HG02885 (cell line): Measurements from ENCODE around the gene PSMD7.
"Not testable (repeated sequence)": the region's sequence is repeated elsewhere in the genome, so short reads cannot be mapped to it uniquely, and the experiment has no call there.

Source experiments
- ATAC-seq: cut with Tn5 transposase; IDR thresholded peaks from one replicate; pipeline ENCODE4 v1.9.1; 2021; ENCODE audit warnings: mild to moderate bottlenecking; ENCODE audit not compliant: unreplicated experiment, poor library complexity

PSMD7 gene

GRCh38 chr16:74291577-74292208 lies 4.9 kb upstream of the PSMD7 start:
- ATAC-seq = no peak

DNA sequence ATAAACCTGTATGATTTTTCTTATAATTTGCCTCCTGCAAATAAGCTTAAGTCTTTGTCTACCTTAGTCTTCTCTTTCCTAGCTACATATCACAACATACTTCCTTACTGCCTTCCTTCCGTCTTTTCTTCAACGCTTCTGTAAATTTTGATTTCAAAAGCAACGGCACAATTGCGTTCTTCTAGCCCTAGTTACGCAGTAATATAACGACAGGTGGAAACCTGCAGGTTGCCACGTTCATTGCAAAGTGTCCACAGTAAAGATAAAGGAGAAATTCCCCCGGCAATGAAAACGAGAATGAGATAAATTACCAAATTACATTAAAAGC lies 546 bp upstream of the PSMD7 start:
- ATAC-seq = peak; percentile 19

DNA sequence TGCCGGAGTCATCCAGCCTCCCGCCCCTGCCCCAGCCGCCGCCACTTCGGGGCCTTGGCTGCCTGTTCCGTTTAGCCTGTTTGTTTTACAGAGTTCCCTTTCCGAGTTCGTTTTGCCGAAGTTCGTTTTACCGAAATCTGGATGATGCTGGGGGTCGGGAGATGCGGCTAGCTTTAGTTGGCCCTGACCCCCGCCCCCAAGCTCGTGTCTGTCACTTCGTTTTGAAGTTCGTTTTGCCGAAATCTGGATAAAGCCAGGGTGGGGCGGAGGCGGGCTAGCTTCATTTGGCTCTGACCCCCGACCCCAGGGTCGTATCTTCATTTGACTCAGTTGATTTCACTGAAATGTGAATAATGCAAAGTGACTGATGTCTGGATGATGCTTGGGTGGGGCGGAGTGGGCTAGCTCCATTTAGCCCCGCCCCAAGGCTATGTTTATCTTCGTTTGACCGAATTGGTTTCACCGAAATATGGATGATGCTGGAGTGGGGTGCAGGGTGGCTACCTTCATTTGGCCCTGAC lies 591 bp downstream of the PSMD7 start:
- ATAC-seq = peak; percentile 34

GRCh38 chr16:74298104-74298503 lies 1.5 kb downstream of the PSMD7 start:
- no peak for ATAC-seq

DNA sequence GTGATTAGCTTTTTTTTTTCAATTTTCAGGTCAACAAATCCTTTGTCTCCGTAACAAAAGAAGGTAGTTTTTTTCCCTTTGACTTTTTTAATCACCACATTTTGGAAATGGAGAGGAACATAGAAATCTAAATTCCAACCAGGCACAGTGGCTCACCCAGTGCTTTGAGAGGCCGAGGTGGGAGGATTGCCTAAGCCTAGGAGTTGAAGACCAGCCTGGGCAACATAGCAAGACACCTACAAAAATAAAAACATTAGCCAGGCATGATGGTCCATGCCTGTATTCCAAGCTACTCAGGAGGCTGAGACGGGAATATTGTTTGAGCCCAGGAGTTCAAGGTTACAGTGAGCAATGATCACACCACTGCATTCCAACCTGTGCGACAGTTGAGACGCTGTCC lies 5.7 kb downstream of the PSMD7 start:
- no peak for ATAC-seq

DNA sequence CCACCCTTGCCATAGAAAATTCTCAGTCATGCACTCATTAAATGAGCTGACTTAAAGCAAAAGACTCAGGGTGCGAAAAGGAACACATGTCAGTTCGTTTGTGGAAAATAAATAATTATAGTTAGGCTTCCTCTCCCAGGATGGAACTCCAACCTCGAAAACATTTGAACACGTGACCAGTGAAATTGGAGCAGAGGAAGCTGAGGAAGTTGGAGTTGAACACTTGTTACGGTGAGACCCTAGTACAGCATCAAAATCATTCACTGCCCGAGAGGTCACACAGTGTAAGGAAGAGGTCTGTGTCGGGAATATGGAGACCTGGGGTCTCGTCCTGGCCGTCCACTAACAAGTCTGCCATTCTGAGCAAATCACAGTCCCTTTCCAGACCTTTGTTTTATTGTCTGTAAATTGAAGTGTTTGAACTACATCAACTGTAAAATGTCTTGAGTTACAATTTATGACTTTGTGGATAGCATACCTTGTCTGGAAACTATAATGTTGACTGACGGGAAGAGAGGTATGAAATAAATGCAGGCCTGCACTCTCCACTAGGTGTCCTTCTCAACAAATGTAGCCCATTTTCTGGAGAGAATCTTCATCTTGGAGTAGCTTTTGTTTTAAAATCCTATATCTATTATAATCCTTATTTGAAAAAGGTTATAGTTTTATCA lies 7.7 kb downstream of the PSMD7 start:
- ATAC-seq = no peak

DNA sequence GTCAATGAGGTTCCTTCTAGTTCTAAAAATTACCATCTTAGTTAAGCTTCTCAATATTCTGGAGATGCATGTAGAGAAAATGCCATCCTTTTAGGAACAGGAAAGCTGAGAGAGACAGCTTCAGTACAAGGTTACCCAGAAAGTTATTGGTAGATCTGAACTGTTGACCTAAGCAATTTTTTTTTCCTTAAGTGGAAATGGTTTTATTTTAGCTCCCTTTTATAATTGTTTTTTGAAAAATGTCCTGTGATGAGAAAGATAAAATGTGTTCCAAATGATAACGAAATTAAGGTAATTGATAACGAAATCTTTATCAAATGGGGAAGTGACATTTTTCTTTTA lies 8.2 kb downstream of the PSMD7 start:
- no peak for ATAC-seq

DNA sequence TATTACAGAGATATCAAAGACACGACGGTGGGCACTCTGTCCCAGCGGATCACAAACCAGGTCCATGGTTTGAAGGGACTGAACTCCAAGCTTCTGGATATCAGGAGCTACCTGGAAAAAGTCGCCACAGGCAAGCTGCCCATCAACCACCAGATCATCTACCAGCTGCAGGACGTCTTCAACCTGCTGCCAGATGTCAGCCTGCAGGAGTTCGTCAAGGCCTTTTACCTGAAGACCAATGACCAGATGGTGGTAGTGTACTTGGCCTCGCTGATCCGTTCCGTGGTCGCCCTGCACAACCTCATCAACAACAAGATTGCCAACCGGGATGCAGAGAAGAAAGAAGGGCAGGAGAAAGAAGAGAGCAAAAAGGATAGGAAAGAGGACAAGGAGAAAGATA lies 8.7 kb downstream of the PSMD7 start:
- ATAC-seq = no peak

GRCh38 chr16:74305978-74306784 lies 9.6 kb downstream of the PSMD7 start:
- ATAC-seq = no peak

GRCh38 chr16:74307383-74307782 lies 10.8 kb downstream of the PSMD7 start:
- ATAC-seq = no peak

DNA sequence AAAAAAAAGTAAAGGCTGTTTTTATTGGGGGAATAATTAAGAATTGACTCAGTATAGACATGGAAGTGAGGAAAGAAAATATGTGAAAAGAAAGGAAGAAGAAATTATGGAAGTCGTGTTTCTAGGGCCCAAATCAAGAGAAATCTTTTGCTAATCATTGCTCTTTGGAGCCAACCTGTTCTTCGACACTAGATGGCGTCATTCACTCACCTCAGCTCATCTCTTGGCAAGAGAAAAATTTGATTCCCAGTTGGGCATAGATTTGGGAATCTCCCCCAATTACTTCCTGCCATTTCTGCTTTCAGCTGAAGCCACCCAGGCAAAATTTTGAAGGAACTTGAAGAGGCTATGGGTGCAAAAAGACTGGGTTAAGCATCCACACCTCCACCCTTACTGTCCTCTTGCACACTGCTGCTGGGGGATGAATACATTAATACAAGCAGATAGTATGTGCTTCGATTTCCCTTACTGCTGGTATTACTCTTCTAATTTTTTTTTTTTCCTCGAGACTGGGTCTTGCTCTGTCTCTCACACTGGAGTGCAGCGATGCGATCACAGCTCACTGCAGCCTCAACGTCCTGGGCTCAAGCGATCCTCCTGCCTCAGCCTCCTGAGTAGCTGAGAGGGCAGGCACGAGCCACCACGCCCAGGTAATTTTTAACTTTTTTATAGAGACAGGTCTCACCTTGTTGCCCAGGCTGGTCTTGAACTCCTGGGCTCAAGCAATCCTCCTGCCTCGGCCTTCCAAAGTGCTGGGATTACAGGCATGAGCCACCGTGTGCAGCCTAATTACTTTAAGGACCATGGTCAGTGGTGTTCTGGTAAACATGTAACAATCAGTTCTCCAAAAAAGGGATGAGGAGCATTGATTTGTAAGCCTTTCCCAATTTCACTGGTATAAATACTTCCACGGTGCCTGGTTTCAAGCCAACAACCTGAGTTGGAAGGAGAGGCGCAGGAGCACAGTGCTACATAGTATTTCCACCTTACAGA lies 13.5 kb downstream of the PSMD7 start:
- no peak for ATAC-seq

DNA sequence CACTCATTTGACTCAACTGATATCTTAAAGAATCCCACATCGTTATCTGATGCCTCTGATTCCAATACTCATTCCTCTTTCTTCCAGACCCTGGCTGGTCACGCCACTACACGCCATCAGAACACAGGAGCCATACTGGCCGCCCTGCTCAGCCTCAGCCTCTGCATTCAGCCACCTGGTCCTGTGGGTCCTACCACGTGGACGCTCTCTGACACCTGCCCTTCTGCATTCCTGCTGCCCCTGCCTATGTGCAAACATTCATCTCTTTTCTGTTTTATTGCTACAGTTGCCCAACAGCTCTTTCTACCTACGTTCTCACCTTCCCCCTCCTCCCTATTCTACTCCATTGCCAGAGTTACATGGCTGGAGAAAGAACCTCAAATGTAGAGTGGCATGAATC lies 18.4 kb downstream of the PSMD7 start:
- no peak for ATAC-seq

DNA sequence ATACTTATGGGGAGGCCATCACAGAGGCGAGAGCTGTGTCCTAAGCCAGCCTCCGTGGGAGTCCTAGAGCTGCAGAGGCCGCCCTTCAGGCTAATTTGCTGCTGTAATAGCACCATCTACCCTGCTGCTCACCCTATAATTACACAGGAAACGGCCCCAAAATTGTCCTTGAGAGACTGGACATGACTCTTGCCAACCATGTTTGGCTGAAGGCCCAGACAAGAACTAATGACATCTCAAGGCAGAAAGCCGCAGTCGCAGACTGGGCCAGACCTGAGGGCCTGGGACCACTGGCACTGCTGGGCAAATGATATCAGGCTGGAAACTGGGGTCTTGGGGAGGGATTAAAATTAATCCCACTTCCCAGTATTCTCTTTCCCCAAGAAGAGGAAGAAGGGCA lies 24.1 kb downstream of the PSMD7 start:
- ATAC-seq = no peak

DNA sequence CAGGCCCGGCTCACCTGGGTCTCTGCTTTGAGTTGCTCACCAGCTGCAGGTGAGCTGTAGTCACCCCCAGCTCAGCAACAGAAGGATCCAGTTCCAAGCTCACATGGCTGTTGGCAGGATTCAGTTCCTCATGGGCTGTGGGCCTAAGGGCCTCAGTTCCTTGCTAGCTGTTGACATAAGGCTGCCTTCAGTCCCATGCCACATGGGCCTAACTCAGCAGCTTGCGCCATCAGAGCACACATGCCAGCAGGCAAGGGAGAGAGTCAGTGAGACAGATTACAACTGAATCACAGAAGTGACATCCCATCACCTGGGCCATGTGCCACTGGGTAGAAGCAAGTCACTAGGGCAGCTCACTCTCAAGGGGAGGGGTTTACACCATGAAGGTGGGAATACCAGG lies 24.7 kb downstream of the PSMD7 start:
- ATAC-seq = no peak

DNA sequence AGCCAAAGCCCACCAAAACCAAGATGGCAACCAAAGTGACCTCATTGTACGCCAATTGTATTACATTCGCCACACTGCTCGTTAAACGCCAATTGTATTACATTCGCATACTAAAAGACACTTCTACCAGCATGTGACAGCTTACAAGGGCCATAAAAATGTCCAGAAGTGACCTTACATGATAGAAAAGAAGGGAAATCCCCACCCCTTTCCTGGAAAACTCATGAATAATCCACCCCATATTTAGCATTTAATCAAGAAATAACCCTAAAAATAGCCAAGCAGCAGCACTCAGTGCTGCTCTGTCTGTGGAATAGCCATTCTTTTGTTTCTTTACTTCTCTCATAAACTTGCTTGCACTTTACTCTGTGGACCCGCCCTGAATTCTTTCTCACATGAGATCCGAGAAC lies 25.7 kb downstream of the PSMD7 start:
- no peak for ATAC-seq

DNA sequence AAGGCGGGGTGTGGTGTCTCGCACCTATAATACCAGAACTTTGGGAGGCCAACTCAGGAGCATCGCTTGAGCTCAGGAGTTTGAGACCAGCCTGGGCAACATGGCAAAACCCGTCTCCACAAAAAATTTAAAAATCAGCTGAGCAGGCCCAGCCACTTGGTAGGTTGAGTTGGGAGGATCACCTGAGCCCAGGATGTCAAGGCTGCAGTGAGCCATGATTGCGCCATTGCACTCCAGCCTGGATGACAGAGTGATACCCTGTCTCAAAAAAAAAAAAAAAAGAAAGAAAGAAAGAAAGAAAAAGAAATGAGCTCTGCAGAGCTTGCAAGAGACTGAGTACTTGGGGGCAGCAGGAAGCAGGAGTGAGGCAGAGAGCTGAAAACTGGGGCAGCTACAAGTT lies 28.2 kb downstream of the PSMD7 start:
- ATAC-seq = not testable (repeated sequence)

DNA sequence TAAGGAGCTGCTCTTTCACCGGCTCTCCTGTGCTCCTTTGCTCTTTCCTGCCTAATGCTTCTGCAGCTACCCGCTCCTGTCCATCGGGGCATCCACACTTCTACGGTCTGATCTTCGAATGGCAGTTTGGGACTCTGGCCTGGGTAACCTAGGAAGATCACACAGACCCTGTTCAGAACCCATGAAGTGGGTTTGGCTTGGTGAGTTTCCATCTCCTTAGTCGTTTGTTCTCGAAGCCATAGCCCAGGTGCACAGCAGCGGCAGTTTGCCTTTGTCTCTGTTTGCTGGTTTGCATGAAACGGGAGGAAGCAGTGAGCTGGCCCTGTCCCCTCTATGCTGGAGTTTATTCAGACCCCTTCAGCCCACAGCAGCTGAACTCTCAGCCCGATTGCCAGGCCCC lies 29.0 kb downstream of the PSMD7 start:
- no peak for ATAC-seq

DNA sequence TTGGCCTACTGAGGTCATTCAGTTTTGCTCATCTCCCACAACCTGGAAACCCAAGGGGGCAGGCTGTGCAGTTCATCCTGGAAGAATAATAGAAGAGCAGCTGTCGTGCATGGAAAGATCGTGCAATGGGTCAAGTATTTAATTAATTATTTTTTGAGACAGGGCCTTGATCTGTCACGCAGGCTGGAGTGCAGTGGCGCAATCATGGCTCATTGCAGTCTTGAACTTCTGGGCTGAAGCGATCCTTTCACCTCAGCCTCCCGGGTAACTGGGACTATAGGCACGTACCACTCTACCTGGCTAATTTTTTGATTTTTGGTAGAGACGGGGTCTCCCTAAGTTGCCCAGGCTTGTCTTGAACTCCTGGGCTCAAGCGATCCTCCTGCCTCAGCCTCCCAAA lies 31.7 kb downstream of the PSMD7 start:
- ATAC-seq = not testable (repeated sequence)

GRCh38 chr16:74332469-74332868 lies 35.9 kb downstream of the PSMD7 start:
- ATAC-seq = not testable (repeated sequence)

DNA sequence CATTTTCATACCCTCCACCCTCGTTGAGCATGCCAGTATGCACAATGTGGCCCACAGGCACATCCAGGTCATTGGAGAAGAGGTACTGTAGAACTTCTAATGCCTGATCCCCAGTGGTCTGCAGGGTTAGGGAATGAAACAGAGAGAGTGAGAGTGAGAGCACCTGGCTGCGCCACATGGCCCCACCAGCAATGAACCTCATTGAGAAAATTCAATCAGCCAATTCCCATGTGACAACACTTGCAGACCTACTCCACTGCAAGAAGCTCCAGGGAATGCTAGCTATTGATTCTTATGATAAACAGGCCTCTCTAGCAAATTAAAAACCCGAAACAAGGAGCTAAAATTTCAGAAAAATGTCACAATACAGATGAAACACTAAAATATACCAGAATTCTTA lies 40.9 kb downstream of the PSMD7 start:
- not testable (repeated sequence) for ATAC-seq
